Tibial nerve (tissue), 4 donors: ENCODE results near the gene NKX3-2. TPM values are rescaled to one million over a fixed set of nuclear protein-coding genes. Genes with fewer than 3 reads are reported as not detected.

ENCODE experiments used
- DNase-seq, 2 donors: peaks; one replicate each; pipeline ENCODE4 v3.0.0-alpha.2; 2019; ENCODE audit warnings: low spot score in 2 of 2
- H3K27ac ChIP-seq, 4 donors: fragments of 200-600 bp; sonication (generic) in 3 of 4; one replicate each; pipeline ENCODE4 v1.5.1; 2017 to 2019; ENCODE audit warnings: mild to moderate bottlenecking in 1 of 4
- H3K27me3 ChIP-seq, 2 donors: fragments of 200-600 bp; sonication (generic) in 1 of 2; one replicate each; pipeline versions ENCODE4 v1.5.1 to v1.6.0; 2017 to 2019
- H3K36me3 ChIP-seq, 3 donors: fragments of 200-600 bp; sonication (generic); one replicate each; pipeline ENCODE4 v1.5.1; 2018 to 2019
- H3K4me1 ChIP-seq, 4 donors: fragments of 200-600 bp; sonication (generic) in 3 of 4; one replicate each; pipeline ENCODE4 v1.5.1; 2017 to 2019
- H3K4me3 ChIP-seq, 4 donors: fragments of 200-600 bp; sonication (generic) in 3 of 4; one replicate each; pipeline ENCODE4 v1.5.1; 2017 to 2019; ENCODE audit warnings: mild to moderate bottlenecking in 1 of 4, moderate library complexity in 1 of 4
- H3K9me3 ChIP-seq, 4 donors: fragments of 200-600 bp; sonication (generic) in 3 of 4; one replicate each; pipeline ENCODE4 v1.5.1; 2017 to 2019
- EP300 ChIP-seq, 2 donors: sonication (generic); formaldehyde crosslinking; IDR thresholded peaks; one replicate each; pipeline ENCODE4 v1.6.1; 2017; ENCODE audit warnings: antibody characterized with exemption in 2 of 2, mild to moderate bottlenecking in 1 of 2
- POLR2A ChIP-seq, 2 donors: fragments of 450-650 bp; IDR thresholded peaks; one replicate each; pipeline ENCODE4 v1.6.1; 2017; ENCODE audit warnings: antibody characterized with exemption in 2 of 2, mild to moderate bottlenecking in 2 of 2, moderate library complexity in 2 of 2
- WGBS, 2 donors: methylation state at CpG; one replicate each; pipeline ENCODE4 v1.1.5; 2018; 5-methylcytosine and 5-hydroxymethylcytosine counted together
- total RNA-seq, 4 donors: library from RNA; depleted of rRNA; stranded (reverse); fragments of >200 nt; gene quantifications; one replicate each; pipeline ENCODE4 v1.1.0, GENCODE V29; 2016
- TF ChIP-seq, protein P1 (sequence below), 5 experiments: fragments of 200-600 bp in 3 of 5; fragments of 450-650 bp in 2 of 5; sonication (generic) in 3 of 5; IDR thresholded peaks; one replicate each; pipeline ENCODE4 v1.5.1; 2016 to 2019; ENCODE audit warnings: antibody characterized with exemption in 5 of 5, mild to moderate bottlenecking in 3 of 5, moderate library complexity in 2 of 5

The NKX3-2 gene
- total RNA-seq, 4 donors from 2014 or later: 0.22 to 0.84 (median 0.30) TPM; not detected in 1

DNA sequence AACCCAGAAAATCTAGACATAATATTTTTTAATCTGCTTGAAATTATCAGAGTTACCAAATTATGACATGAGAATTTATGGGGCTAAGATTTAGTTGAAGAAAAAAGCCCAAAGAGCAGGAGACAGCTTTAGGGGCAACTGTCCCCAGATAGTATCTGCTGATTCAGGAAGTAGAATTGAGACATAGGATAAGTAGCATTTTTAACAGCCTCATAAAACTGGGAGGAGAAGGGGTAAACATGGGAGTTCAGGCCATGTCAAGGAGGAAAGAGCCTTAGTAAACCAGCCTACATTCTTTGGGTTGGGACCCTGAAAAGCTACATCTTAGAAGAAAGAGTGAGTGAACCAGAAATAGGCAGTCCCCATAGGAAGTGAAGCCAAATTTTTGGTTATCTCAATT is 50.5 kb downstream of the NKX3-2 start:
- H3K27ac ChIP-seq: no peak overlapping the region
- H3K4me1 ChIP-seq: no peaks in the 10 kb centered on the region
- H3K4me3 ChIP-seq: no peak overlapping the region
- H3K27me3 ChIP-seq: no peaks in the 10 kb centered on the region
- TF ChIP-seq, protein P1, sequence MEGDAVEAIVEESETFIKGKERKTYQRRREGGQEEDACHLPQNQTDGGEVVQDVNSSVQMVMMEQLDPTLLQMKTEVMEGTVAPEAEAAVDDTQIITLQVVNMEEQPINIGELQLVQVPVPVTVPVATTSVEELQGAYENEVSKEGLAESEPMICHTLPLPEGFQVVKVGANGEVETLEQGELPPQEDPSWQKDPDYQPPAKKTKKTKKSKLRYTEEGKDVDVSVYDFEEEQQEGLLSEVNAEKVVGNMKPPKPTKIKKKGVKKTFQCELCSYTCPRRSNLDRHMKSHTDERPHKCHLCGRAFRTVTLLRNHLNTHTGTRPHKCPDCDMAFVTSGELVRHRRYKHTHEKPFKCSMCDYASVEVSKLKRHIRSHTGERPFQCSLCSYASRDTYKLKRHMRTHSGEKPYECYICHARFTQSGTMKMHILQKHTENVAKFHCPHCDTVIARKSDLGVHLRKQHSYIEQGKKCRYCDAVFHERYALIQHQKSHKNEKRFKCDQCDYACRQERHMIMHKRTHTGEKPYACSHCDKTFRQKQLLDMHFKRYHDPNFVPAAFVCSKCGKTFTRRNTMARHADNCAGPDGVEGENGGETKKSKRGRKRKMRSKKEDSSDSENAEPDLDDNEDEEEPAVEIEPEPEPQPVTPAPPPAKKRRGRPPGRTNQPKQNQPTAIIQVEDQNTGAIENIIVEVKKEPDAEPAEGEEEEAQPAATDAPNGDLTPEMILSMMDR (IDR thresholded peaks at IDR 0.05): no peak
- TF ChIP-seq POLR2A (IDR thresholded peaks at IDR 0.05) (no peak), EP300 (IDR thresholded peaks at IDR 0.05) (no peak)
- H3K36me3 ChIP-seq: no peaks in the 10 kb centered on the region
- no peaks in the 10 kb centered on the region for H3K9me3 ChIP-seq
- no peak for DNase-seq

DNA sequence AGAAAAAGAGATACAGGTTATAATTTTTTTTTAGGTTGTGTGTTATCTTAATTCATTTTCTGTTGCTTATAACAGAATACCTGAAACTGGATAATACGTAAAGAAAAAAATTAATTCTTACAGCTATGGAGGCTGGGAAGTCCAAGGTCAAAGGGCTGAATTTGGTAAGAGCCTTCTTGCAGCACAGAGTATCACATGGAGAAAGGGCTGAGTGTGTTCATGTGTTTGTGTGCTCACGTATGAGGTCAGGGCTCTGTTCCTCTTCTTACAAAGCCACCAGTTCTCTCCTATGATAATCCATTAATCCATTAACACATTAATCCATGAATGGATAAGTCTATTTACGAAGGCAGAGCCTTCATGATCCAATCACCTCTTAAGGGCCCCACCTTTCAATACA is 51.6 kb downstream of the NKX3-2 start:
- Histone ChIP-seq H3K4me3 (no peak overlapping the region), H3K36me3 (no peaks in the 10 kb centered on the region), H3K9me3 (no peaks in the 10 kb centered on the region), H3K27ac (no peak overlapping the region), H3K4me1 (no peaks in the 10 kb centered on the region), H3K27me3 (no peaks in the 10 kb centered on the region)
- no peak for TF ChIP-seq EP300 (IDR thresholded peaks at IDR 0.05)
- TF ChIP-seq, protein P1 (IDR thresholded peaks at IDR 0.05): no peak
- no peak for TF ChIP-seq POLR2A (IDR thresholded peaks at IDR 0.05)
- WGBS, 2 donors: 71 to 75% methylated on average over 3 of the region's 3 CpGs
- DNase-seq: no peak

Other genes with a start within 250 kb of the NKX3-2 start
- gene RAB28, start 60.2 kb downstream of the NKX3-2 start, total RNA-seq: 10 to 100 TPM; 18.3 to 32.2 (median 28.5) TPM
- 10 to 100 TPM; 41.5 to 53.8 (median 47.8) TPM for gene BOD1L1, start 83.2 kb upstream of the NKX3-2 start, total RNA-seq